ENCODE results near the gene NAA40. TPM values are rescaled to one million over a fixed set of nuclear protein-coding genes. Genes with fewer than 3 reads are reported as not detected.
A peak's percentile ranks its signal among the peaks of the same experiment; 100 is the strongest.

Gene NAA40
- total RNA-seq (10 to 100 TPM; 11.8 to 14.0 TPM), total RNA-seq (5.6 to 49.3 (median 29.7) reads per million in 172 experiments)
- polyA plus RNA-seq (2013, experiment 1 of 2), result 11.8 TPM
- 14.6 TPM for polyA plus RNA-seq (2013, experiment 2 of 2)

DNA sequence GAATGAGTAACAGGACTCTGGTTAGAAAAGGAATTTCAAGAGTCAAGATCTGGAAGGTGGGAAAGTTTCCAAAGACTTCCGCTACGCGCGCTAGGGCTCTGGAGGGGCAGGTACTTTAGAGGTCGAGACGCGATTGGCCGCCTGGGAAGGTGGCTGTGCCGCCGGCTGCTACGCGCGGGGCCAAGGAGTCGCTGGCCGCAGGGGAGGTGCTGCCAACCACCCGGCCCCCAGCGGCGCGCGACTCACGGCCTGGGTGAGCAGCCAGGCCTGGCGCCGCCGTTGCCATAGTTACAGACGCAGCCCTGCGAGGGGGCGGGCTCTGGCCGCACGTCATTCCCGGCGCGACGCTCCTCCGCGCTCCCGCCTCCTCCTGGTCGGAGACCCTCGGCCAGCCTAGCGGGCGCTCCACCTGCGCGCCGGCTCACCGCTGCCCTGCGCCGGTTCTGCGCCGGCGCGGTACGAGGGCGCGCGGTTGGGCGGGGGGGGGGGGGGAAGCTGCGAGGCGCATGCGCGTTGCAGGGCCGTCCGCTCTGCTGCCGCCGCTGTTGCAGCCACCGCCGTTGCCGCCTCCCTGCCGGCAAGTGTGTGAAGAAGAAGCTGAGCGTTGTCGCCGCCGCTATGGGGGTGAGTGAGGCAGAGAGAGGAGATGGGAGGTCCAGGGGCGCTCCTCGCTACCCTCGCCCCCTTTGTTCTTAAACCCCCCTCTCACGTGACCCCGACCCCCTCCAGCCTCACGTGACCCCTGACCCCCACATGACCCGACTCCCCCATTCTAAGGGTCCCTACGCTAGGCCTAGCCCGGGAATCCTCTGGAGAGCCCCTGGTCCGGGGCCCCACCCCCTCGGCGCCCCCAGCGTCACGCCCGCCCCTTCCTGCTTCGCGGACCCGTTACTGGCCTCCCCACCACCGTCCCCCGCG, at the start of gene NAA40:
NAA40 (plus strand) TSS at position 524 of the 918 bp plus-strand sequence; CDS start at position 619, 95 bp downstream.
- no peaks in the 10 kb centered on the region for H3K27me3 Mint-ChIP-seq
- DNase-seq, result peak; percentile 77 to 98 (median 87)
- Histone ChIP-seq H3K9me3 (ENCODE audit: control insufficient read depth in 1 of 2, insufficient read depth in 1 of 2, low read length in 2 of 2) (no peaks in the 10 kb centered on the region), H3K36me3 (ENCODE audit: insufficient read depth, low read length) (peaks cover 5% of the 10 kb centered on the region), H3K27me3 (ENCODE audit: control insufficient read depth in 1 of 2, insufficient read depth in 2 of 2, low read length in 2 of 2) (no peaks in the 10 kb centered on the region), H3K4me3 (ENCODE audit: low read length) (peak within 1 kb of the TSS; percentile 80), H3K27ac (ENCODE audit: low read depth in 1 of 2, low read length in 2 of 2) (peak within 1 kb of the TSS; percentile 44 to 68), H3K4me1 (ENCODE audit: insufficient read depth, low read length) (peaks cover 23% of the 10 kb centered on the region)
- ChIA-PET CTCF (no interaction called here), POLR2A (interaction anchor here (1.5 kb wide), 1 partner anchor 101 kb away, joined by 12 read pairs; the partner anchor contains the start of gene MARK2)
- H3K36me3 Mint-ChIP-seq (ENCODE audit: low read depth), result no peaks in the 10 kb centered on the region
- H3K4me3 Mint-ChIP-seq, result peak within 1 kb of the TSS; percentile 88
- peak within 1 kb of the TSS; percentile 45 for H3K27ac Mint-ChIP-seq
- no peaks in the 10 kb centered on the region for H3K9me3 Mint-ChIP-seq
- intact Hi-C loops (cut with DNase I, micrococcal nuclease), result loop anchor here (2.0 to 5.0 kb wide), 4 partner anchors 24 to 256 kb away; partner anchors contain the start of genes COX8A (in 1 of the 2), MARK2 (in 1 of the 2) and RTN3 (in 1 of the 2)
- TF ChIP-seq, protein P1, sequence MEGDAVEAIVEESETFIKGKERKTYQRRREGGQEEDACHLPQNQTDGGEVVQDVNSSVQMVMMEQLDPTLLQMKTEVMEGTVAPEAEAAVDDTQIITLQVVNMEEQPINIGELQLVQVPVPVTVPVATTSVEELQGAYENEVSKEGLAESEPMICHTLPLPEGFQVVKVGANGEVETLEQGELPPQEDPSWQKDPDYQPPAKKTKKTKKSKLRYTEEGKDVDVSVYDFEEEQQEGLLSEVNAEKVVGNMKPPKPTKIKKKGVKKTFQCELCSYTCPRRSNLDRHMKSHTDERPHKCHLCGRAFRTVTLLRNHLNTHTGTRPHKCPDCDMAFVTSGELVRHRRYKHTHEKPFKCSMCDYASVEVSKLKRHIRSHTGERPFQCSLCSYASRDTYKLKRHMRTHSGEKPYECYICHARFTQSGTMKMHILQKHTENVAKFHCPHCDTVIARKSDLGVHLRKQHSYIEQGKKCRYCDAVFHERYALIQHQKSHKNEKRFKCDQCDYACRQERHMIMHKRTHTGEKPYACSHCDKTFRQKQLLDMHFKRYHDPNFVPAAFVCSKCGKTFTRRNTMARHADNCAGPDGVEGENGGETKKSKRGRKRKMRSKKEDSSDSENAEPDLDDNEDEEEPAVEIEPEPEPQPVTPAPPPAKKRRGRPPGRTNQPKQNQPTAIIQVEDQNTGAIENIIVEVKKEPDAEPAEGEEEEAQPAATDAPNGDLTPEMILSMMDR (IDR thresholded peaks at IDR 0.05), result peak; percentile 6
- ATAC-seq (ENCODE audit: poor library complexity), result peak; percentile 85
- peaks cover 26% of the 10 kb centered on the region for H3K4me1 Mint-ChIP-seq (ENCODE audit: low read depth)

GRCh38 chr11:63889344-63889743, 49.5 kb upstream of the NAA40 start:
- no peak for DNase-seq
- peak overlapping the region; percentile 78 for H3K27ac Mint-ChIP-seq

GRCh38 chr11:63890368-63890767, 48.4 kb upstream of the NAA40 start:
- no peak overlapping the region for H3K4me3 ChIP-seq (ENCODE audit: low read length)
- Mint-ChIP-seq H3K36me3 (ENCODE audit: low read depth) (peaks cover 41% of the 10 kb centered on the region), H3K27ac (peak overlapping the region; percentile 78), H3K4me3 (peak overlapping the region; percentile 96), H3K27me3 (no peaks in the 10 kb centered on the region), H3K9me3 (no peaks in the 10 kb centered on the region), H3K4me1 (ENCODE audit: low read depth) (peaks cover 75% of the 10 kb centered on the region)
- H3K36me3 ChIP-seq (ENCODE audit: insufficient read depth, low read length), result peaks cover 18% of the 10 kb centered on the region
- POLR2A ChIA-PET, result interaction anchor here (2.8 kb wide), 1 partner anchor 27 kb away, joined by 7 read pairs; the partner anchor contains the start of gene RCOR2
- TF ChIP-seq, protein P1 (IDR thresholded peaks at IDR 0.05), result no peak
- H3K9me3 ChIP-seq (ENCODE audit: control insufficient read depth in 1 of 2, insufficient read depth in 1 of 2, low read length in 2 of 2), result no peaks in the 10 kb centered on the region
- no peaks in the 10 kb centered on the region for H3K27me3 ChIP-seq (ENCODE audit: control insufficient read depth in 1 of 2, insufficient read depth in 2 of 2, low read length in 2 of 2)
- DNase-seq (no peak), ATAC-seq (ENCODE audit: poor library complexity) (no peak)
- H3K27ac ChIP-seq (ENCODE audit: low read depth in 1 of 2, low read length in 2 of 2), result peak overlapping the region in 1 of 2 donors; percentile 16
- intact Hi-C loops (cut with DNase I, micrococcal nuclease), result no loop called here
- peaks cover 74% of the 10 kb centered on the region for H3K4me1 ChIP-seq (ENCODE audit: insufficient read depth, low read length)
- CTCF ChIA-PET, result no interaction called here

More at GRCh38 chr11:63889344-63889743, 49.5 kb upstream of the NAA40 start:
- Histone ChIP-seq H3K27me3 (ENCODE audit: control insufficient read depth in 1 of 2, insufficient read depth in 2 of 2, low read length in 2 of 2) (no peaks in the 10 kb centered on the region), H3K27ac (ENCODE audit: low read depth in 1 of 2, low read length in 2 of 2) (peak overlapping the region in 1 of 2 donors; percentile 73), H3K9me3 (ENCODE audit: control insufficient read depth in 1 of 2, insufficient read depth in 1 of 2, low read length in 2 of 2) (no peaks in the 10 kb centered on the region), H3K4me3 (ENCODE audit: low read length) (peak overlapping the region; percentile 81), H3K4me1 (ENCODE audit: insufficient read depth, low read length) (peaks cover 80% of the 10 kb centered on the region), H3K36me3 (ENCODE audit: insufficient read depth, low read length) (peaks cover 14% of the 10 kb centered on the region)
- ChIA-PET POLR2A (interaction anchor here (0.9 to 3.0 kb wide), 5 partner anchors 16 to 51 kb away, joined by 3 to 21 read pairs (median 5); partner anchors contain the start of genes MARK2 and RCOR2), CTCF (interaction anchor here (1.7 kb wide), 1 partner anchor 56 kb away, joined by 4 read pairs; no protein-coding TSS in a partner anchor)
- peaks cover 77% of the 10 kb centered on the region for H3K4me1 Mint-ChIP-seq (ENCODE audit: low read depth)
- no peak for ATAC-seq (ENCODE audit: poor library complexity)
- H3K27me3 Mint-ChIP-seq, result no peaks in the 10 kb centered on the region
- H3K36me3 Mint-ChIP-seq (ENCODE audit: low read depth), result peaks cover 37% of the 10 kb centered on the region
- intact Hi-C loops (cut with DNase I, micrococcal nuclease), result loop anchor here in 1 of 2 experiments (2.0 kb wide), 1 partner anchor 49 kb away; no protein-coding TSS in a partner anchor
- peak overlapping the region; percentile 96 for H3K4me3 Mint-ChIP-seq
- no peaks in the 10 kb centered on the region for H3K9me3 Mint-ChIP-seq
- TF ChIP-seq, protein P1 (IDR thresholded peaks at IDR 0.05), result no peak
